OCI-LY1 (cell line): ENCODE measurements around the gene HDHD5.

ENCODE experiments used
- EZH2 ChIP-seq: fragments of 200-600 bp; sonication (generic), shearing (Covaris generic); IDR thresholded peaks from 2 replicates; pipeline ENCODE4 v1.8.0; 2017; ENCODE audit warnings: borderline replicate concordance, mixed run types, mild to moderate bottlenecking, antibody characterized with exemption, low read length, moderate library complexity, mixed read lengths
- TF ChIP-seq, protein P1 (sequence below): fragments of 200-600 bp; sonication (generic), shearing (Covaris generic); IDR thresholded peaks from 2 replicates; pipeline ENCODE4 v1.5.1; 2017; ENCODE audit warnings: mild to moderate bottlenecking, antibody characterized with exemption, low read length, moderate library complexity, mixed read lengths

DNA sequence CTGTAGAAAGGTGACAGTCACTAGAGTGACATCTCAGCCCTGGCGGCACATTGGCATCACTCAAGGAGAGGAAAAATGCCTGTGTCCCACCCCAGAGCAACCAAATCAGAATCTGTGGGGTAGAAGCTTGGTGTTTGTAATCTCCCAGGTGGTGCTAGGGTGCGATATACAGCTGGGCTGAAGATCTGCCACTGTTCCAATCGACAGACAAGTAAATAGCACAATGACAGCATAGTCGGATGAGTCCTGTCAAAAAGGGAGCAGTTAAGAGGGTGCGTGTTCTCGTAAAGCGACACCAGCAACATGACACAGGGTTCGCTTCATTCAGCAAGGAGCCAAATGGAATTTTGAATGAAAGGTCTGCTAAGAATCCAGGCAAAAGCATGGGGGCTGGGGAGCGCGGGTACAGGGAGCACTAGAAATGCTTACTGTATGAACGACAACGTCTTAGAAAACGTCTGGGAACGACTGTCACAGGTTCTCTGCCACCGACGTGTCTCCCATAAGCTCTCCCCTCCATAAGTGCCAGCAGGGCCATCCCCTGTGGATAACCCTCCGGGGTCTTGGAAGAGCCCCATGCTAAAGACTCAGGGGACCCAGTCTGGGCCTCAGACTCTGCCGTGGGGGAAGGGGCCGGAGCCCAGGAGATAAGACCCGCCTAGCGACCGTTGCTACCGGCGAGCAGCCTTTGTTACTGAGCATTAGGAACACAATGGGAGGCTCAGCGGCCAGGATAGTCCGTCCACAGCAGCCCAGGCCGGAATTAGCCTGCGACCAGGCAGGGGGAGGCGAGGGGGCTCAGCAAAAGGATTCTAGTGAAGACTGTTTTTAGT is 39.3 kb upstream of the HDHD5 start:
- TF ChIP-seq, protein P1, sequence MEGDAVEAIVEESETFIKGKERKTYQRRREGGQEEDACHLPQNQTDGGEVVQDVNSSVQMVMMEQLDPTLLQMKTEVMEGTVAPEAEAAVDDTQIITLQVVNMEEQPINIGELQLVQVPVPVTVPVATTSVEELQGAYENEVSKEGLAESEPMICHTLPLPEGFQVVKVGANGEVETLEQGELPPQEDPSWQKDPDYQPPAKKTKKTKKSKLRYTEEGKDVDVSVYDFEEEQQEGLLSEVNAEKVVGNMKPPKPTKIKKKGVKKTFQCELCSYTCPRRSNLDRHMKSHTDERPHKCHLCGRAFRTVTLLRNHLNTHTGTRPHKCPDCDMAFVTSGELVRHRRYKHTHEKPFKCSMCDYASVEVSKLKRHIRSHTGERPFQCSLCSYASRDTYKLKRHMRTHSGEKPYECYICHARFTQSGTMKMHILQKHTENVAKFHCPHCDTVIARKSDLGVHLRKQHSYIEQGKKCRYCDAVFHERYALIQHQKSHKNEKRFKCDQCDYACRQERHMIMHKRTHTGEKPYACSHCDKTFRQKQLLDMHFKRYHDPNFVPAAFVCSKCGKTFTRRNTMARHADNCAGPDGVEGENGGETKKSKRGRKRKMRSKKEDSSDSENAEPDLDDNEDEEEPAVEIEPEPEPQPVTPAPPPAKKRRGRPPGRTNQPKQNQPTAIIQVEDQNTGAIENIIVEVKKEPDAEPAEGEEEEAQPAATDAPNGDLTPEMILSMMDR: no peak
- TF ChIP-seq EZH2: no peak
